DOHH2 (cell line): ENCODE measurements around the gene LUC7L3.

Experiments
- CTCF ChIP-seq: fragments of 200-600 bp; sonication (generic); IDR thresholded peaks from one replicate; pipeline ENCODE4 v1.5.1; 2014; ENCODE audit warnings: antibody characterized with exemption, mild to moderate bottlenecking, low read depth, low read length; ENCODE audit not compliant: poor library complexity, severe bottlenecking
- EZH2phosphoT487 ChIP-seq: fragments of 200-600 bp; sonication (generic); IDR thresholded peaks from 2 replicates; pipeline ENCODE4 v1.6.1; 2017; ENCODE audit warnings: borderline replicate concordance, mild to moderate bottlenecking, antibody characterized with exemption, low read length, moderate library complexity, mixed read lengths

GRCh38 chr17:50722746-50723145, 3.3 kb downstream of the LUC7L3 start:
- TF ChIP-seq CTCF (no peak), EZH2phosphoT487 (no peak)
